ENCODE measurements around the gene MCM5. TPM values are rescaled to one million over a fixed set of nuclear protein-coding genes. Genes with fewer than 3 reads are reported as not detected.
"Not testable (repeated sequence)": the region's sequence is repeated elsewhere in the genome, so short reads cannot be mapped to it uniquely, and the experiment has no call there.

Gene MCM5
- total RNA-seq, 2 donors from 2014 or later: 155 to 179 TPM

DNA sequence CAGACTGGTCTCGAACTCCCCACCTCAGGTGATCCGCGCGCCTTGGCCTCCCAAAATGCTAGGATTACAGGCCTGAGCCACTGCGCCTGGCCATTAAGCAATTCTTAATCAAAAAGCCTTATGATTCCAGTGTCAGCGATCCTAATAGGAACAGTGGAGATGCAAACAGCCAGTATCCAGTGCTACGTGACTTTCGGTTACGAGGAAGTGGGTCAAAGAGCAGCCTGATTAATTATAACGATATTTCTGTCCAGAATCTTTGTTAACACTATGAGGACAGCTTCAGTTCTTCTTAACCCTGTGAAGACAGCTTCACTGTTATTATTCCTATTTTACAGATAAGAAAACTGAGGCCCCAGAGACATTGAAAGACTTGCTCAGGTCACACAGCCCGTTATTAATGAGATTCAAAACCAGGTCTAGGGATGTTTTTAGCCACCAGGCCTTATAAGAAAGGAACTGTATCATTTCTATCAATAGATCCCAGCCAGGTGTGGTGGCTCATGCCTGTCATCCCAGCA lies 36.3 kb upstream of the MCM5 start:
- no peak for DNase-seq
- 93 to 96% methylated on average over 11 of the region's 11 CpGs for WGBS, 2 experiments (ENCODE audit: insufficient coverage in 1 of 2, insufficient read length in 1 of 2)
- H3K9ac ChIP-seq (ENCODE audit: extremely low read depth, low read length, poor library complexity, severe bottlenecking): no peak overlapping the region
- H3K27ac Mint-ChIP-seq: no peak overlapping the region
- H3K4me1 Mint-ChIP-seq: peaks cover 11% of the 10 kb centered on the region
- H3K27me3 ChIP-seq (ENCODE audit: control insufficient read depth, insufficient read depth, low read length, poor library complexity, severe bottlenecking): no peaks in the 10 kb centered on the region
- no peaks in the 10 kb centered on the region for H3K36me3 ChIP-seq (ENCODE audit: control insufficient read depth, insufficient read depth, low read length)
- H3K36me3 Mint-ChIP-seq (ENCODE audit: low read depth): no peaks in the 10 kb centered on the region
- H3K4me3 Mint-ChIP-seq: no peak overlapping the region
- TF ChIP-seq, protein P1, sequence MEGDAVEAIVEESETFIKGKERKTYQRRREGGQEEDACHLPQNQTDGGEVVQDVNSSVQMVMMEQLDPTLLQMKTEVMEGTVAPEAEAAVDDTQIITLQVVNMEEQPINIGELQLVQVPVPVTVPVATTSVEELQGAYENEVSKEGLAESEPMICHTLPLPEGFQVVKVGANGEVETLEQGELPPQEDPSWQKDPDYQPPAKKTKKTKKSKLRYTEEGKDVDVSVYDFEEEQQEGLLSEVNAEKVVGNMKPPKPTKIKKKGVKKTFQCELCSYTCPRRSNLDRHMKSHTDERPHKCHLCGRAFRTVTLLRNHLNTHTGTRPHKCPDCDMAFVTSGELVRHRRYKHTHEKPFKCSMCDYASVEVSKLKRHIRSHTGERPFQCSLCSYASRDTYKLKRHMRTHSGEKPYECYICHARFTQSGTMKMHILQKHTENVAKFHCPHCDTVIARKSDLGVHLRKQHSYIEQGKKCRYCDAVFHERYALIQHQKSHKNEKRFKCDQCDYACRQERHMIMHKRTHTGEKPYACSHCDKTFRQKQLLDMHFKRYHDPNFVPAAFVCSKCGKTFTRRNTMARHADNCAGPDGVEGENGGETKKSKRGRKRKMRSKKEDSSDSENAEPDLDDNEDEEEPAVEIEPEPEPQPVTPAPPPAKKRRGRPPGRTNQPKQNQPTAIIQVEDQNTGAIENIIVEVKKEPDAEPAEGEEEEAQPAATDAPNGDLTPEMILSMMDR (conservative IDR thresholded peaks at IDR 0.05): no peak
- H3K9me3 ChIP-seq (ENCODE audit: control insufficient read depth, low read length): no peaks in the 10 kb centered on the region
- H3K9me3 Mint-ChIP-seq: no peaks in the 10 kb centered on the region
- no peak overlapping the region for H3K27ac ChIP-seq (ENCODE audit: low read depth, low read length)
- no peak overlapping the region for H3K4me3 ChIP-seq (ENCODE audit: low read length)
- H3K27me3 Mint-ChIP-seq (ENCODE audit: insufficient read depth): peaks cover 2% of the 10 kb centered on the region
- H3K4me1 ChIP-seq (ENCODE audit: control insufficient read depth, insufficient read depth, low read length): no peaks in the 10 kb centered on the region

DNA sequence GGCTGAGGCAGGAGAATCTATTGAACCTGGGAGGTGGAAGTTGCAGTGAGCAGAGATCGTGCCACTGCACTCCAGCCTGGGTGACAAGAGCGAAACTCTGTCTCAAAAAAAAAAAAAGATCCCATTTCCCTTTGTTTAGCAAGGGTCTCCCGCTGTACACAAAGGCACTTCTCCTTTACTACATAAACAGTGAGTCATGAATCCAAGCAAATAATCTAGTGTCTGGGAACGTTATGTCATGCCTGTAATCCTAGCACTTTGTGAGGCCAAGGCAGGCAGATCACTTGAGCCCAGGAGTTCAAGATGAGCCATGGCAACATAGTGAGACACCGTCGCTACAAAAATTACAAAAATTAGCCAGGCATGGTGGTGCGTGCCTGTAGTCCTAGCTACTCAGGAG lies 35.7 kb upstream of the MCM5 start:
- not testable (repeated sequence) for H3K4me3 Mint-ChIP-seq; H3K4me3 ChIP-seq (ENCODE audit: low read length); H3K9me3 ChIP-seq (ENCODE audit: control insufficient read depth, low read length); H3K27me3 ChIP-seq (ENCODE audit: control insufficient read depth, insufficient read depth, low read length, poor library complexity, severe bottlenecking); H3K9me3 Mint-ChIP-seq; H3K27me3 Mint-ChIP-seq (ENCODE audit: insufficient read depth); H3K27ac ChIP-seq (ENCODE audit: low read depth, low read length); H3K4me1 ChIP-seq (ENCODE audit: control insufficient read depth, insufficient read depth, low read length); H3K27ac Mint-ChIP-seq; H3K36me3 ChIP-seq (ENCODE audit: control insufficient read depth, insufficient read depth, low read length); DNase-seq; H3K9ac ChIP-seq (ENCODE audit: extremely low read depth, low read length, poor library complexity, severe bottlenecking); H3K36me3 Mint-ChIP-seq (ENCODE audit: low read depth)
- H3K4me1 Mint-ChIP-seq: peaks cover 11% of the 10 kb centered on the region
- 83 to 96% methylated on average over 4 to 7 of the region's 7 CpGs for WGBS, 2 experiments (ENCODE audit: insufficient coverage in 1 of 2, insufficient read length in 1 of 2)

DNA sequence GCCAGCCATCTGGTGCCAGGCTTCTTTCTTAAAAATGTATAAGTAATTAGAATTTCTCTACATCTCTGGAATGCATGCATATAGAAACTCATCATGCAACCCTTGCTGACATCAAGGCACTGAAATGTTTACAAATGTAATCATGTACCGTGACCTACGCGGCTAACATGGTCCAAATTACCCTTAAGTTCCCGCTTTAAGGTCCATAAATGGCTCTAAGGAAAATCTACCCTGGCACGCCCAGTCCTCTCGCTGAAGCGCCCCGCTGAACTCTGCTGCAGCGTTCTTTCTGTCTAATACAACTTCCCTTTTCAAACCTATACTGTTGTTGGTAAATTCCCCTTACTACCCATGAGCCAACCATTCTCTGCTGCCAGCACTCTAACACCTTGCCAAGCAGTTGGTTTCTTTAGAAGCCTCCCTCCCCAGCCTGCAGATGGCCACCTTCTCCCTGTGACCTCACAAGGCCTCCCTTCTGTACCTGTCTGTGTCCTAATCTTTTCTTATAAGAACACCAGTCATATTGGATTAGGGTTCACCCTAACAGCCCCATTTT lies 32.5 kb upstream of the MCM5 start:
- H3K36me3 Mint-ChIP-seq (ENCODE audit: low read depth): no peaks in the 10 kb centered on the region
- H3K4me3 ChIP-seq (ENCODE audit: low read length): no peak overlapping the region
- H3K27me3 Mint-ChIP-seq (ENCODE audit: insufficient read depth): no peaks in the 10 kb centered on the region
- no peak overlapping the region for H3K9ac ChIP-seq (ENCODE audit: extremely low read depth, low read length, poor library complexity, severe bottlenecking)
- H3K4me3 Mint-ChIP-seq: no peak overlapping the region
- DNase-seq: no peak
- H3K9me3 Mint-ChIP-seq: peaks cover 6% of the 10 kb centered on the region
- no peaks in the 10 kb centered on the region for H3K27me3 ChIP-seq (ENCODE audit: control insufficient read depth, insufficient read depth, low read length, poor library complexity, severe bottlenecking)
- peaks cover 20% of the 10 kb centered on the region for H3K4me1 Mint-ChIP-seq
- no peaks in the 10 kb centered on the region for H3K9me3 ChIP-seq (ENCODE audit: control insufficient read depth, low read length)
- no peak overlapping the region for H3K27ac ChIP-seq (ENCODE audit: low read depth, low read length)
- TF ChIP-seq, protein P1 (conservative IDR thresholded peaks at IDR 0.05): no peak
- H3K27ac Mint-ChIP-seq: no peak overlapping the region
- 94 to 96% methylated on average over 9 of the region's 9 CpGs for WGBS, 2 experiments (ENCODE audit: insufficient coverage in 1 of 2, insufficient read length in 1 of 2)
- no peaks in the 10 kb centered on the region for H3K36me3 ChIP-seq (ENCODE audit: control insufficient read depth, insufficient read depth, low read length)
- H3K4me1 ChIP-seq (ENCODE audit: control insufficient read depth, insufficient read depth, low read length): peaks cover 3% of the 10 kb centered on the region

DNA sequence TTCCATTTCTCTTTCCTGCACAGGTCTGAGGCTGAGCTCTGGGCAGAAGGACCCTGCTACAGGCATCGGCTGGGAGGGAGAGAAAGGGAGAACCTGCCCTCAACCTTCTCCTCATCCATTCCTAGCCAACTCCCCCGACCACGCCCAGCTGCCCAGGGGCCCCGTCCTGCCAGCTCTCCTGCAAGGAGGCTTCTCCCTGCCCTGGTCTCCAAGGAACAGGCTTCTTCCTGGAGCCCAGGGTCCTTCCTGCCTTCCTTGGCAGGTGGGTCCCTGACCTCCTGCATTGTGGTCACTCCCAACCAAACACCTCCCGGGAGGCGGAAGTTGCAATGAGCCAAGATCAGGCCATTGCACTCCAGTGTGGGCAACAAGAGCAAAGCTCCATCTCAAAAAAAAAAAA lies 31.6 kb upstream of the MCM5 start:
- Histone ChIP-seq H3K9ac (ENCODE audit: extremely low read depth, low read length, poor library complexity, severe bottlenecking) (no peak overlapping the region), H3K27ac (ENCODE audit: low read depth, low read length) (no peak overlapping the region), H3K9me3 (ENCODE audit: control insufficient read depth, low read length) (no peaks in the 10 kb centered on the region), H3K4me3 (ENCODE audit: low read length) (no peak overlapping the region), H3K4me1 (ENCODE audit: control insufficient read depth, insufficient read depth, low read length) (peaks cover 3% of the 10 kb centered on the region), H3K27me3 (ENCODE audit: control insufficient read depth, insufficient read depth, low read length, poor library complexity, severe bottlenecking) (no peaks in the 10 kb centered on the region), H3K36me3 (ENCODE audit: control insufficient read depth, insufficient read depth, low read length) (no peaks in the 10 kb centered on the region)
- no peak overlapping the region for H3K27ac Mint-ChIP-seq
- no peaks in the 10 kb centered on the region for H3K27me3 Mint-ChIP-seq (ENCODE audit: insufficient read depth)
- 60 to 87% methylated on average over 1 to 5 of the region's 6 CpGs for WGBS, 2 experiments (ENCODE audit: insufficient coverage in 1 of 2, insufficient read length in 1 of 2)
- H3K4me1 Mint-ChIP-seq: peaks cover 20% of the 10 kb centered on the region
- H3K36me3 Mint-ChIP-seq (ENCODE audit: low read depth): no peaks in the 10 kb centered on the region
- DNase-seq: no peak
- H3K9me3 Mint-ChIP-seq: peaks cover 6% of the 10 kb centered on the region
- H3K4me3 Mint-ChIP-seq: no peak overlapping the region
- TF ChIP-seq, protein P1 (conservative IDR thresholded peaks at IDR 0.05): no peak
